HL-60/S4 (cell line): ENCODE results near the gene TMCC3.

ENCODE experiments used
- in situ Hi-C: fragments of 300-500 bp; cut with MboI; formaldehyde crosslinking; loops from 2 replicates; pipeline ENCODE4 v1.14.3; 2022; ENCODE audit warnings: low sequenced_read_pairs

TMCC3 gene

GRCh38 chr12:94536040-94536965, 114.1 kb downstream of the TMCC3 start:
- in situ Hi-C loops, result no loop called here

GRCh38 chr12:94535510-94535921, 114.8 kb downstream of the TMCC3 start:
- in situ Hi-C loops, result no loop called here

GRCh38 chr12:94534774-94535509, 115.4 kb downstream of the TMCC3 start:
- in situ Hi-C loops, result no loop called here

GRCh38 chr12:94534278-94534677, 116.1 kb downstream of the TMCC3 start:
- in situ Hi-C loops, result no loop called here

GRCh38 chr12:94532490-94533422, 117.6 kb downstream of the TMCC3 start:
- in situ Hi-C loops, result no loop called here

GRCh38 chr12:94531196-94531720, 119.1 kb downstream of the TMCC3 start:
- in situ Hi-C loops, result no loop called here

GRCh38 chr12:94525951-94526350, 124.4 kb downstream of the TMCC3 start:
- in situ Hi-C loops, result loop anchor here (5.0 kb wide), 1 partner anchor 389 kb away; no protein-coding TSS in a partner anchor
